ENCODE data around the gene NAPA.

Gene NAPA

DNA sequence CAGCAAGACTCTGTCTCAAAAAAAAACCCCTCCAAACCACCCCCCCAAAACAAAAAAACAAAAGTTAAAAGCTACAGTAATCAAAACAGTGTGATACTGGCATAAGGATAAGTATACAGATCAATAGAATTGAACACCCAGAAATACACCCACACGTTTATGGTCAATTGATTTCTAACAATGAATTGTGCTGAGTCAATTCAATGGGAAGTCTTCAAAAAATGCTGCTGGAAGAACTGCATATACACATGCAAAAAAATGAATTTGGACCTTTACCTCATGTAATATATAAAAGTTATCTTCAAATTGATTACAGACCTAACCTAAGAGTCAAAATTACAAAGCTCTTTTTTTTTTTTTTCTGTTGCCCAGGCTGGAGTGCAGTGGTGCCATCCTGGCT, 19.8 kb upstream of the NAPA start:
- Histone ChIP-seq H3K4me1 (ENCODE audit: low read depth, poor library complexity, severe bottlenecking) (peaks cover 4% of the 10 kb centered on the region), H3K4me2 (no peak overlapping the region), H3K36me3 (ENCODE audit: insufficient read depth) (no peaks in the 10 kb centered on the region), H2AFZ (ENCODE audit: low read depth) (no peak overlapping the region), H3K79me2 (ENCODE audit: insufficient read depth, low read depth) (no peaks in the 10 kb centered on the region), H3K9ac (no peak overlapping the region), H4K20me1 (ENCODE audit: insufficient read depth) (no peaks in the 10 kb centered on the region), H3K4me3 (IDR thresholded peaks at IDR 0.05; ENCODE audit: insufficient read depth, low read depth, low read length) (no peak overlapping the region), H3K27me3 (ENCODE audit: insufficient read depth, low read depth) (no peaks in the 10 kb centered on the region), H3K27ac (no peak overlapping the region)
- TF ChIP-seq, protein P1, sequence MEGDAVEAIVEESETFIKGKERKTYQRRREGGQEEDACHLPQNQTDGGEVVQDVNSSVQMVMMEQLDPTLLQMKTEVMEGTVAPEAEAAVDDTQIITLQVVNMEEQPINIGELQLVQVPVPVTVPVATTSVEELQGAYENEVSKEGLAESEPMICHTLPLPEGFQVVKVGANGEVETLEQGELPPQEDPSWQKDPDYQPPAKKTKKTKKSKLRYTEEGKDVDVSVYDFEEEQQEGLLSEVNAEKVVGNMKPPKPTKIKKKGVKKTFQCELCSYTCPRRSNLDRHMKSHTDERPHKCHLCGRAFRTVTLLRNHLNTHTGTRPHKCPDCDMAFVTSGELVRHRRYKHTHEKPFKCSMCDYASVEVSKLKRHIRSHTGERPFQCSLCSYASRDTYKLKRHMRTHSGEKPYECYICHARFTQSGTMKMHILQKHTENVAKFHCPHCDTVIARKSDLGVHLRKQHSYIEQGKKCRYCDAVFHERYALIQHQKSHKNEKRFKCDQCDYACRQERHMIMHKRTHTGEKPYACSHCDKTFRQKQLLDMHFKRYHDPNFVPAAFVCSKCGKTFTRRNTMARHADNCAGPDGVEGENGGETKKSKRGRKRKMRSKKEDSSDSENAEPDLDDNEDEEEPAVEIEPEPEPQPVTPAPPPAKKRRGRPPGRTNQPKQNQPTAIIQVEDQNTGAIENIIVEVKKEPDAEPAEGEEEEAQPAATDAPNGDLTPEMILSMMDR (conservative IDR thresholded peaks at IDR 0.05; ENCODE audit: low read depth, low read length), result no peak

DNA sequence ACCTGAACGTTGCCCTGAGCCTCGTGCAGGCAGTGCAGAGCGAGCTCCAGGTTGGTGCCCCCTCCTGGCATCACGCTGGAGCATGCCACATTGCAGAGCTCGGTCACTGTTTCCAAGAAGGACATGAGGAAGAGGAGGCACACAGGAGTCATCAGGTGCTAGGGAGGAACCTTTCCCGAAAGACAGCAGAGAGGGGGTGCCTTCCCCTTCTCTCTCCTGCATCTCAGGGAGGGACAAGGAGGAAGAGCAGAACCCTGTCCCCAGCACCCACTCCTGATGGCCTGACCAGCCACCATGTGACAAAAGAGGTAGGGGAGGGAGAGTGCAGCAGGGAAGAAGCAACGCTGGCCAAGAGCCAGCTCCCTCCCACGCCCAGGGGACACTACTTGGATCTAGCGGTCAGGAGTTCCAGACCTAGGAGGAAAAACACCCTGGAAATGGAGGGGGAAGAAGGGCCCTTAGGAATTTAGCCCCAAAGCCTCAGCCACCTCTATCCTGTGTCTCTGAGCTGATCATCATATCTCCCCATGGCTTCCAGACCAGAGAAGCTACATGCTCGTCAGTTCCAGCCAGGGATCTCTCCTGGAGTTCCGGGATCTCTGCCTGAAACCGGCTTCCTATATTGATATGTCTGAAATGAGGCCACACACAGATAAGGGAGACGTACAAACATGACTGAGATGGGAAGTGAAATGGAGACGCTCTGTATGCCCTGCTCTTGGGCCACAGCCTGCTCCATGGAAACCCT, 17.0 kb upstream of the NAPA start:
- TF ChIP-seq, protein P1 (conservative IDR thresholded peaks at IDR 0.05; ENCODE audit: low read depth, low read length), result no peak
- Histone ChIP-seq H4K20me1 (ENCODE audit: insufficient read depth) (no peaks in the 10 kb centered on the region), H3K9ac (no peak overlapping the region), H3K27me3 (ENCODE audit: insufficient read depth, low read depth) (peaks cover 5% of the 10 kb centered on the region; the same call in 1 of the 2 replicates), H2AFZ (ENCODE audit: low read depth) (no peak overlapping the region), H3K79me2 (ENCODE audit: insufficient read depth, low read depth) (no peaks in the 10 kb centered on the region), H3K4me1 (ENCODE audit: low read depth, poor library complexity, severe bottlenecking) (no peaks in the 10 kb centered on the region), H3K36me3 (ENCODE audit: insufficient read depth) (no peaks in the 10 kb centered on the region), H3K27ac (no peak overlapping the region), H3K4me2 (no peak overlapping the region), H3K4me3 (IDR thresholded peaks at IDR 0.05; ENCODE audit: insufficient read depth, low read depth, low read length) (no peak overlapping the region)

DNA sequence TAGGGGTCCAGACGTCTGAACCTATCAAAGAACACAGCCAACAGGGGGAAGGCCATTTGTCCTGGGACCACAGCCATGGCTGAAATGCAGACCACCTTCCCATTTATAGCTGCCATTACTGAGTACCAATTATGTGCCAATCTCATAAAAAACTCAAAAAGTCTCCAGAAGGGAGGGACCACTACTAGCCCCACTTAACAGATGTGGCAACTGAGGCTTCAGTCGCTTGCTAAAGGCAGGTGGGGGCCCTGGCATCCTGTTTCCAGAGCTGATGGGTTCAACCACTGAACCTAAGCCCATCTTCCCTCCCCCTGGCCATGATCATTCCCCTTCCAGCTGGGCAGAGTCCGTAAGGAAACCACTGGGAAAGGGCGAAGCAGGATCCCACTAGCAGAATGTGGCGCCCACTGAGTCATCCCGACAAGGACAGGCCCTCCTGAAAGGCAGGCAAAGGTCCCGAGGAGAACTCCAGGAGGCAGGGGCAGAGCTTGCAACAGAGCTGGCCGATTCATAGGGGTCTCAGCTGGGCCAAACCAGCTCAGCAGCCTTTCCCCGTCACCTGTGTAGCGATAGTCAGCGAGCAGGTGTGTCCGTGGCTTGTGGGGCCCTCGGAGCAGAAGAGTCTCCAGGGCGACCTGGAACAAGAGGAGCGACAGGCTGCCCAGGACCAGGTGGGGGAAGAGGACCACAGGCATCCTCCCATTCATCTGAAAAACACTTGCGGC, 14.3 kb upstream of the NAPA start:
- no peaks in the 10 kb centered on the region for H4K20me1 ChIP-seq (ENCODE audit: insufficient read depth)
- no peaks in the 10 kb centered on the region for H3K4me1 ChIP-seq (ENCODE audit: low read depth, poor library complexity, severe bottlenecking)
- H3K27ac ChIP-seq, result no peak overlapping the region
- H3K27me3 ChIP-seq (ENCODE audit: insufficient read depth, low read depth), result peaks cover 5% of the 10 kb centered on the region; the same call in 1 of the 2 replicates
- H3K9ac ChIP-seq, result no peak overlapping the region
- TF ChIP-seq, protein P1 (conservative IDR thresholded peaks at IDR 0.05; ENCODE audit: low read depth, low read length), result no peak
- no peak overlapping the region for H3K4me2 ChIP-seq
- H3K36me3 ChIP-seq (ENCODE audit: insufficient read depth), result no peaks in the 10 kb centered on the region
- H3K4me3 ChIP-seq (IDR thresholded peaks at IDR 0.05; ENCODE audit: insufficient read depth, low read depth, low read length), result no peak overlapping the region
- H3K79me2 ChIP-seq (ENCODE audit: insufficient read depth, low read depth), result no peaks in the 10 kb centered on the region
- no peak overlapping the region for H2AFZ ChIP-seq (ENCODE audit: low read depth)

DNA sequence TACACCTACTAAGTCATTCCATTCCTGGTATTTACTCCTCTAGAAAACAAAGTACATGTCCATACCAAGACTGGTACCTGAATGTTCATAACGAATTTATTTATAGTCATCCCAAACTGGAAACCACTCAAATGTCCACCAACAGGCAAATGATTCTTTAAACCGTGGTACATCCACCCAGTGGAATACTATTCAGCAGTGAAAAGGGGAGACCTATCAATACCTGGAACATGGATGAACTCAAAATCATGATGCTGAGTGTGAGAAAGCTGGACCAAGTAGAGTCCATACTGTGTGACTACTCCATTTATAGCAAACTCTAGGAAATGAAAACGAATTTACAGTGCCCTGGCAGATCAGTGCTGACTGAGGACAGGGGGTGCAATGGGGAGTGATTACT, 11.9 kb upstream of the NAPA start:
- Histone ChIP-seq H3K4me3 (IDR thresholded peaks at IDR 0.05; ENCODE audit: insufficient read depth, low read depth, low read length) (no peak overlapping the region), H3K27me3 (ENCODE audit: insufficient read depth, low read depth) (peaks cover 9% of the 10 kb centered on the region), H3K4me1 (ENCODE audit: low read depth, poor library complexity, severe bottlenecking) (no peaks in the 10 kb centered on the region), H4K20me1 (ENCODE audit: insufficient read depth) (no peaks in the 10 kb centered on the region), H3K9ac (no peak overlapping the region), H3K36me3 (ENCODE audit: insufficient read depth) (no peaks in the 10 kb centered on the region), H3K4me2 (no peak overlapping the region), H2AFZ (ENCODE audit: low read depth) (no peak overlapping the region), H3K27ac (no peak overlapping the region), H3K79me2 (ENCODE audit: insufficient read depth, low read depth) (no peaks in the 10 kb centered on the region)
- TF ChIP-seq, protein P1 (conservative IDR thresholded peaks at IDR 0.05; ENCODE audit: low read depth, low read length), result no peak

Data from KMS-11 (cell line).